GM12891 (cell line): ENCODE data around the gene GNG8.

Experiments used
- PAX5 ChIP-seq: IDR thresholded peaks from 2 replicates; pipeline ENCODE4 v1.6.1; 2011; ENCODE audit warnings: low read length, moderate library complexity, mild to moderate bottlenecking; ENCODE audit not compliant: insufficient read depth, severe bottlenecking
- POLR2A ChIP-seq: IDR thresholded peaks from 2 replicates; pipeline ENCODE4 v1.6.1; 2011; ENCODE audit warnings: low read depth, low read length, control low read depth
- POLR2AphosphoS5 ChIP-seq: IDR thresholded peaks from 2 replicates; pipeline ENCODE4 v1.6.1; 2011; ENCODE audit warnings: low read depth, low read length, control low read depth
- POU2F2 ChIP-seq: IDR thresholded peaks from 2 replicates; pipeline ENCODE4 v1.6.1; 2011; ENCODE audit warnings: low read depth, mild to moderate bottlenecking, control low read depth, low read length, moderate library complexity
- SPI1 ChIP-seq: IDR thresholded peaks from 2 replicates; pipeline ENCODE4 v1.6.1; 2011; ENCODE audit warnings: low read depth, low read length, control low read depth
- TAF1 ChIP-seq: IDR thresholded peaks from 2 replicates; pipeline ENCODE4 v1.6.1; 2011; ENCODE audit warnings: low read depth, low read length, control low read depth

- TF ChIP-seq POLR2A (no peak), POLR2AphosphoS5 (no peak), POU2F2 (no peak), TAF1 (no peak), PAX5 (no peak), SPI1 (no peak)
These were observed 22.5 kb downstream of the GNG8 start for GRCh38 chr19:46613525-46613924.
